GM12801 (cell line): ENCODE results near the gene GGA1.

Source experiments
- TF ChIP-seq, protein P1 (sequence below): IDR thresholded peaks from one replicate; pipeline ENCODE4 v1.5.1; 2011; ENCODE audit warnings: control low read depth; ENCODE audit not compliant: insufficient read length; ENCODE audit errors: extremely low read depth

Gene GGA1

GRCh38 chr22:37674951-37675929, 66.6 kb downstream of the GGA1 start, which contains the start of gene LGALS1:
LGALS1 (plus strand) TSS chr22:37675636; CDS start chr22:37675703, 67 bp downstream.
- TF ChIP-seq, protein P1, sequence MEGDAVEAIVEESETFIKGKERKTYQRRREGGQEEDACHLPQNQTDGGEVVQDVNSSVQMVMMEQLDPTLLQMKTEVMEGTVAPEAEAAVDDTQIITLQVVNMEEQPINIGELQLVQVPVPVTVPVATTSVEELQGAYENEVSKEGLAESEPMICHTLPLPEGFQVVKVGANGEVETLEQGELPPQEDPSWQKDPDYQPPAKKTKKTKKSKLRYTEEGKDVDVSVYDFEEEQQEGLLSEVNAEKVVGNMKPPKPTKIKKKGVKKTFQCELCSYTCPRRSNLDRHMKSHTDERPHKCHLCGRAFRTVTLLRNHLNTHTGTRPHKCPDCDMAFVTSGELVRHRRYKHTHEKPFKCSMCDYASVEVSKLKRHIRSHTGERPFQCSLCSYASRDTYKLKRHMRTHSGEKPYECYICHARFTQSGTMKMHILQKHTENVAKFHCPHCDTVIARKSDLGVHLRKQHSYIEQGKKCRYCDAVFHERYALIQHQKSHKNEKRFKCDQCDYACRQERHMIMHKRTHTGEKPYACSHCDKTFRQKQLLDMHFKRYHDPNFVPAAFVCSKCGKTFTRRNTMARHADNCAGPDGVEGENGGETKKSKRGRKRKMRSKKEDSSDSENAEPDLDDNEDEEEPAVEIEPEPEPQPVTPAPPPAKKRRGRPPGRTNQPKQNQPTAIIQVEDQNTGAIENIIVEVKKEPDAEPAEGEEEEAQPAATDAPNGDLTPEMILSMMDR, result no peak

DNA sequence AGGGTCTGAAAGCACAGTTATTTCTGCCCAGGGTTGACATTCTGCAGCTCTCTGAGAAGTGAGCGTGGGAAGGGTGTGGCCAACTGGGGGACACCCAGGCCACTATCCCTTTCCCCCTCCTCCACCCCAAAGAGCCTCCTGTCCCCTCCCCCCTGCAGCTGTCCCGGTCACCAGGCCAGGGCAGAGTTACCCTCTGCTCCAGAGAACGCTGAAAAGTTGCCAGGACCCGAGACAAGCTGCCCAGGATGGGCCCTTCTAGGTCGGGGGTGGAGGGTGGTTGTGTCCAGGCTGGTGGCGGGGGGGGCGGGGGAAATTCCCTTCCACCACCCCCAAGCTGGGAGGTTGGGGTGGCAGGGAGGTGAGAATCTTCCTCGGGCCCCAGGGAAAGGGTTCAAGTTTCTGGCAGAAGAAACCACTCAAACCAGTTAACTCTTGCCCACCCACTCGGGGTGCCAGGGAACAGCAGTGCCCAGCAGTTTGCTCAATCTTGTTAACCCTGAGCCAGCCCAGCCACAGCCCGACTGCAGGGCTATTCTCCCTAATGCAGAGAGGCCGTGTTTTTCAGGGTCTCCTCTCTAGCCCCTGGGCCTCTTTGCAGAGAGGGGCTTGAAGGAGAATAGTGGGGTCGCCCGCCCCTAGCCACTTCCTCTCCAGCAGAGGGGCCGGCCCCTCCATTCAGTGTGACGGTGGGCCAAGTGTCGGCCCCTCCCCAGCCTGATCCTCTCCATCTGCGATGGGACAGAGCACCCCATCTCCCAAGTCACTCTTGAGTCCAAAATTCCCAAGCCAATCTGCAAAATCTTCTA, 67.5 kb downstream of the GGA1 start:
- TF ChIP-seq, protein P1, result no peak

DNA sequence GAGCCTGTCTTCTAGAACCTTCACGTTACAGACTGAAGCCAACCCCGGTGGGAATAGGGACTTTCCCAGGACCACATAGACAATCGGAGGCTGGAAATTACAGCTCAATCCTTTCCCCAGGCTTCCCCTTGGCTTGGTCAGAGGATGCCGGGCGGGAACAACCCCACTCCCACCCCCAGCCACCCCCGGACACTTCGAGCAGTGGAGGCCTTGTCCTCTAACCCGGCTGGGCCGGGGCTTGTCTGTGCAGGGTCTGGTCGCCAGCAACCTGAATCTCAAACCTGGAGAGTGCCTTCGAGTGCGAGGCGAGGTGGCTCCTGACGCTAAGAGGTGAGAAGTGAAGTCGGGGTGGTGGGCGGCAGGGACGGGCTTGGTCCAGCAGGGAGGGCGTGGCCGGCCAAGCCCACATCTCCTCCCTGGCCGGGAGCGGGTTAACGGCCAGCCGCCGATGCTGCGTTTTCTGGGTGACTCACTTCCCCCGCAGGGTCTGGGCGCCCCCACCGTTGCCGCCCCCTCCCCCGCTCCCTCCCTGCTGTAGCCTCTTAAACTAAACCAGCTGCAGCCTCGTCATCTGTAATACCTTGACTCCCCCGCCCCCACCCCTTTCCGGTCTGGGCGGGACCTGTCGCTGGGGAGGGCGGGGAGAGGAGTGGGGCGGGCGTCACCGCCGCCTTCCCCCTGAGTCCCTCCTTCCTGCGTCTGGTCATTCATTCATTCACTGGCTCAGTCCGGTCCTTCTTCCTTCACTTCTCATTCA, 68.3 kb downstream of the GGA1 start:
- TF ChIP-seq, protein P1, result no peak

DNA sequence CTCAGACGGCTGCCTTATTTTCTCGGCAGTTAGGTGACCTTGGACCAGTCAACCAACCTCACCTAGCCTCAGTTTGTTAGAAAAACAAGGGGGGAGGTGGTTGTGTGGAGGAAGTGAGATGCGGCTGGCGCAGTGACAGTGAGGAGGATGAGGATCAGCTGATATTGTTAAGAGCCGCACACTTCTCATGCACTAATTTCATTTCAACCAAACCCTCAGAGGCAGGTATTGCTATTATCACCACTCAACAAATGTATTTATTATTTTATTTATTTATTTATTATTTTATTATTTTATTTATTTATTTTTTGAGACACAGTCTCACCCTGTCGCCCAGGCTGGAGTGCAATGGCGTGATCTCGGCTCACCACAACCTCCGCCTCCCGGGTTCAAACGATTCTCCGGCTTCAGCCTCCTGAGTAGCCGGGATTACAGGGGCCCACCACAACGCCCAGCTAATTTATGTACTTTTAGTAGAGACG, 68.9 kb downstream of the GGA1 start:
- TF ChIP-seq, protein P1, result no peak

DNA sequence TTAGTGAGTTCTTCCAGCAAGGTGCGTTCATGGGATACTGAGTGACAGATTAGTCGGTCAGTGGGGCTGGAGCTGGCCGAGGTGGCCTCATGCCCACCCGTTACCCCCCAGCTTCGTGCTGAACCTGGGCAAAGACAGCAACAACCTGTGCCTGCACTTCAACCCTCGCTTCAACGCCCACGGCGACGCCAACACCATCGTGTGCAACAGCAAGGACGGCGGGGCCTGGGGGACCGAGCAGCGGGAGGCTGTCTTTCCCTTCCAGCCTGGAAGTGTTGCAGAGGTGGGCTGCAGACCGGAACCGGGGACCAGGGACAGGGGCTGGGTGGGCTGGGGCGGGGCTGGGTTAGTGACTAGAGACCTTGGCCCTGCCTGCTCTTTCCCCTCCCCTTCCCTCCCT, 69.7 kb downstream of the GGA1 start:
- TF ChIP-seq, protein P1, result no peak

DNA sequence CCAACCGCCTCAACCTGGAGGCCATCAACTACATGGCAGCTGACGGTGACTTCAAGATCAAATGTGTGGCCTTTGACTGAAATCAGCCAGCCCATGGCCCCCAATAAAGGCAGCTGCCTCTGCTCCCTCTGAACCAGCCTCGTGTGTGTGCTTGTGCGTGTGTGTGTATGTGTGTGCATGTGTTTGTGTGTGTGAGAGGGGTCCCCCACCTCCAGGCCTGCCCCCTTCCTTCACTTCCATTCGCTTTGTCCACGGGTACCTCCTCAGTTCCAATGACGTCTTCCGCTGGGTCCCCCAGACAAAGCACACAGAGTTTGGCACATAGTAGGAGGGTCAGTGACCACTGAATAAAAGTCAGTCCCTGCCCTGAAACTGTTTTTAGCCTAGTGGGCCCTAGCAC, 71.0 kb downstream of the GGA1 start:
- TF ChIP-seq, protein P1, result no peak
